Measurements from ENCODE around the gene ST3GAL4.

DNA sequence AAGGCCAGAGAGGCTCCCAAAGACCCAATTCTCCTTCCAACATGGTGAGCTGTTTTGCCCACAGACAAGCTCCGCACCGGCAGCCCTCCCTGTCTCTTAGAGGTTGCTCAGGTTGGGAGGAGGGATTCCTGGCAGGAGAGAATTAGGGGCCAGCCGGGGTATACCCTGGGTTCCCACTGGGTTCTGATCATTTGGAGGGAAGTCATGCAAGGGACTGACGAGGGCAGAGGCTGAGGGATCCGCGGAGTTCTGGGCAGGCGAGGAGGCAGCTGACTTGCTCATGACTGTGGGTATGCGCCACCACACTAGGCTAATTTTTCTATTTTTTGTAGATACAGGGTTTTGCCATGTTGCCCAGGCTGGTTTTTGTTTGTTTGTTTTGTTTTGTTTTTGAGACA, 4.6 kb downstream of the ST3GAL4 start:
- TF ChIP-seq POLR2A (IDR thresholded peaks at IDR 0.05; ENCODE audit: low read depth, low read length): no peak
- no peak for TF ChIP-seq POLR2AphosphoS5 (IDR thresholded peaks at IDR 0.05; ENCODE audit: low read depth, low read length)

Measured in GM12892 (cell line).